Measurements from ENCODE around the gene NEAT1. TPM values are rescaled to one million over a fixed set of nuclear protein-coding genes. Genes with fewer than 3 reads are reported as not detected.

NEAT1 gene
- total RNA-seq, 1 experiment from 2014 or later: 564 TPM

MicroRNAs within 50 kb of the gene (microRNA counts, 767-probe panel; counts per million panel counts)
- microRNA hsa-miR-612: not detected

Other genes with a start within 250 kb of the NEAT1 start
- gene CAPN1, start 240.9 kb upstream of the NEAT1 start, total RNA-seq (2021; ENCODE audit: unreplicated experiment): 279 TPM
- gene POLA2, start 160.8 kb upstream of the NEAT1 start, total RNA-seq (2021; ENCODE audit: unreplicated experiment): 20.0 TPM
- 15.4 TPM for gene CDC42EP2, start 107.9 kb upstream of the NEAT1 start, total RNA-seq (2021; ENCODE audit: unreplicated experiment)
- gene DPF2, start 88.9 kb upstream of the NEAT1 start, total RNA-seq (2021; ENCODE audit: unreplicated experiment): 72.0 TPM
- gene TIGD3, start 68.0 kb upstream of the NEAT1 start, total RNA-seq (2021; ENCODE audit: unreplicated experiment): 2.4 TPM
- gene SLC25A45, start 40.2 kb upstream of the NEAT1 start, total RNA-seq (2021; ENCODE audit: unreplicated experiment): 3.9 TPM
- 35.8 TPM for gene FRMD8, start 36.2 kb upstream of the NEAT1 start, total RNA-seq (2021; ENCODE audit: unreplicated experiment)
- 6,000 TPM for gene MALAT1, start 76.2 kb downstream of the NEAT1 start, total RNA-seq (2021; ENCODE audit: unreplicated experiment)
- gene SCYL1, start 102.3 kb downstream of the NEAT1 start, total RNA-seq (2021; ENCODE audit: unreplicated experiment): 104 TPM
- gene LTBP3, start 135.6 kb downstream of the NEAT1 start, total RNA-seq (2021; ENCODE audit: unreplicated experiment): 248 TPM
- 66.8 TPM for gene ZNRD2, start 147.7 kb downstream of the NEAT1 start, total RNA-seq (2021; ENCODE audit: unreplicated experiment)
- gene FAM89B, start 149.7 kb downstream of the NEAT1 start, total RNA-seq (2021; ENCODE audit: unreplicated experiment): 60.0 TPM
- 105 TPM for gene EHBP1L1, start 153.3 kb downstream of the NEAT1 start, total RNA-seq (2021; ENCODE audit: unreplicated experiment)
- gene KCNK7, start 173.0 kb downstream of the NEAT1 start, total RNA-seq (2021; ENCODE audit: unreplicated experiment): 0.61 TPM
- gene MAP3K11, start 191.4 kb downstream of the NEAT1 start, total RNA-seq (2021; ENCODE audit: unreplicated experiment): 59.8 TPM
- 50.4 TPM for gene PCNX3, start 193.0 kb downstream of the NEAT1 start, total RNA-seq (2021; ENCODE audit: unreplicated experiment)
- 105 TPM for gene SIPA1, start 215.3 kb downstream of the NEAT1 start, total RNA-seq (2021; ENCODE audit: unreplicated experiment)
- 78.5 TPM for gene RELA, start 240.1 kb downstream of the NEAT1 start, total RNA-seq (2021; ENCODE audit: unreplicated experiment)